Common myeloid progenitor, CD34-positive (primary cell): ENCODE results near the gene SART3.

Experiments
- CTCF ChIA-PET: fragments of 350-600 bp; sonication (Branson Sonifier 250); formaldehyde crosslinking; loops from one replicate; lab custom pipeline; 2021; ENCODE audit warnings: antibody characterized with exemption; lab: Charles Lee
- POLR2A ChIA-PET: fragments of 350-600 bp; sonication (Branson Sonifier 250); formaldehyde crosslinking; loops from one replicate; lab custom pipeline; 2021; ENCODE audit warnings: antibody characterized with exemption; lab: Charles Lee
- DNase-seq, 3 donors: peaks; one replicate each; pipeline versions ENCODE4 v3.0.0 to v3.0.0-alpha.2; 2013
- H3K27ac ChIP-seq, 2 experiments: 1 replicate in 1 of 2; 2 replicates in 1 of 2; pipeline ENCODE4 v1.7.0; 2013; ENCODE audit warnings: inconsistent platforms in 2 of 2, low read length in 2 of 2, mild to moderate bottlenecking in 2 of 2, low read depth in 1 of 2, moderate library complexity in 1 of 2; ENCODE audit not compliant: severe bottlenecking in 2 of 2, insufficient read depth in 1 of 2, poor library complexity in 1 of 2
- H3K27me3 ChIP-seq, 5 experiments: replicated peaks in 2 of 5; 1 replicate in 3 of 5; 2 replicates in 2 of 5; pipeline versions ENCODE4 v1.6.1 to v1.7.0; 2013; ENCODE audit warnings: low read length in 4 of 5, mild to moderate bottlenecking in 2 of 5, moderate library complexity in 2 of 5, inconsistent platforms in 1 of 5; ENCODE audit not compliant: insufficient read depth in 5 of 5, control insufficient read depth in 4 of 5
- H3K36me3 ChIP-seq, 4 experiments: 1 replicate in 2 of 4; 2 replicates in 2 of 4; pipeline versions ENCODE4 v1.6.1 to v1.7.0; 2013; ENCODE audit warnings: low read length in 3 of 4, control low read depth in 1 of 4, mild to moderate bottlenecking in 1 of 4; ENCODE audit not compliant: control insufficient read depth in 4 of 4, insufficient read depth in 4 of 4
- H3K4me1 ChIP-seq, 4 experiments: 1 replicate in 3 of 4; 2 replicates in 1 of 4; pipeline versions ENCODE4 v1.6.1 to v1.7.1; 2013; ENCODE audit warnings: low read length in 3 of 4, mild to moderate bottlenecking in 3 of 4, control low read depth in 1 of 4, inconsistent platforms in 1 of 4, moderate library complexity in 1 of 4; ENCODE audit not compliant: control insufficient read depth in 4 of 4, insufficient read depth in 4 of 4; ENCODE audit errors: control extremely low read depth in 1 of 4
- H3K4me3 ChIP-seq, 7 experiments: 1 replicate in 4 of 7; 2 replicates in 3 of 7; pipeline versions ENCODE4 v1.5.1 to v1.7.0; 2013; ENCODE audit warnings: mild to moderate bottlenecking in 7 of 7, low read length in 6 of 7, moderate library complexity in 6 of 7, inconsistent platforms in 2 of 7, low read depth in 2 of 7, control low read depth in 1 of 7; ENCODE audit not compliant: insufficient read depth in 4 of 7, control insufficient read depth in 1 of 7; ENCODE audit errors: extremely low read depth in 1 of 7
- H3K9me3 ChIP-seq, 5 experiments: 1 replicate in 4 of 5; 2 replicates in 1 of 5; pipeline versions ENCODE4 v1.6.1 to v1.7.1; 2013; ENCODE audit warnings: low read length in 4 of 5, mild to moderate bottlenecking in 2 of 5, inconsistent platforms in 1 of 5, low read depth in 1 of 5, moderate library complexity in 1 of 5; ENCODE audit not compliant: control insufficient read depth in 4 of 5, insufficient read depth in 2 of 5; ENCODE audit errors: control extremely low read depth in 1 of 5
- WGBS: methylation state at CpG from one replicate; pipeline ENCODE4 v1.1.5; 2013; ENCODE audit not compliant: insufficient coverage; 5-methylcytosine and 5-hydroxymethylcytosine counted together

The SART3 gene

GRCh38 chr12:108600702-108601007 lies 39.7 kb upstream of the SART3 start:
- no peak for DNase-seq
- H3K27me3 ChIP-seq = no peaks in the 10 kb centered on the region
- POLR2A ChIA-PET = no interaction called here
- no peaks in the 10 kb centered on the region for H3K9me3 ChIP-seq
- 95% methylated on average over 4 of the region's 4 CpGs for WGBS
- no peaks in the 10 kb centered on the region for H3K36me3 ChIP-seq
- CTCF ChIA-PET = interaction anchor here (1.3 kb wide), 1 partner anchor 14 kb away, joined by 3 read pairs; no protein-coding TSS in a partner anchor
- no peak overlapping the region for H3K27ac ChIP-seq
- H3K4me3 ChIP-seq = no peak overlapping the region
- H3K4me1 ChIP-seq = peaks cover 0 to 6% (median 0%) of the 10 kb centered on the region in 4 experiments

DNA sequence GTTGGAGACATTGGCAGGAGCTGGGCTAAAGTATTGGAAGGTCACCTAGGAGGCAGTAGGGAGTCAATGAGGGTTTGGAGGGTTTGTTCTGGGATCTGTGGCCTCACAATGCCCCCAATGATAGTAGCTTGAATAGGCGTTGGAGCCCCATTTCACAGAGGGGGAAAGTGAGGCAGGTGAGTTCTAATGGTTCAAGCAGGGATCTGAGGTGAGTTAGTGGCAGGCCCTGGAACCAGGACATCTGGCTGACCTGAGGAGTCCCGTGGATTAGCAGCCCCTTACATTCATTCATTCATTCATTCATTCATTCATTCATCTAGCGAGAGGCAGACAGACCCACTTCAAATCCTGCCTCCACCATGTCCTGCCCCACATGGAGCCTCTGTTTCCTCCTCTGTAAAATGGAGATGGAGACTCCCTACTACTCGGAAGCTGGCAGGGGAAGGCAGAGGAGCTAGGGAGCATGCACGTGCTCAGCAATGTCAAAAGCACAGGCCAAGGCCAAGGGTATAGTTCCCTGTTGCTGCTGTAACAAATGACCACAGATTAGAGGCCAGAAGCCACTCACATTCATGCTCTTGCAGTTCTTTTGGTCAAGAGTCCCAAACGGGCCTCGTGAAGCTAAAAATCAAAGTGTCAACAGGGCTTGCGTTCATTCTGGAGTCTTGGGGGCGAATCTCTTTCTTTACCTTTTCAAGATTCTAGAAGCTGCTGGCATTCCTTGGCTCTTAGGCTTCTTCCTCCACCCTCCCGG lies 39.2 kb upstream of the SART3 start:
- CTCF ChIA-PET = interaction anchor here (1.3 kb wide), 1 partner anchor 14 kb away, joined by 3 read pairs; no protein-coding TSS in a partner anchor
- no peak for DNase-seq
- Histone ChIP-seq H3K4me3 (no peak overlapping the region), H3K4me1 (peaks cover 0 to 6% (median 0%) of the 10 kb centered on the region in 4 experiments), H3K27me3 (no peaks in the 10 kb centered on the region), H3K9me3 (no peaks in the 10 kb centered on the region), H3K27ac (no peak overlapping the region), H3K36me3 (no peaks in the 10 kb centered on the region)
- POLR2A ChIA-PET = no interaction called here
- 96% methylated on average over 8 of the region's 10 CpGs for WGBS

GRCh38 chr12:108599541-108599940 lies 38.6 kb upstream of the SART3 start:
- no peak for DNase-seq
- peaks cover 0 to 6% (median 0%) of the 10 kb centered on the region in 4 experiments for H3K4me1 ChIP-seq
- H3K27ac ChIP-seq = no peak overlapping the region
- 85% methylated on average over 4 of the region's 6 CpGs for WGBS
- no peaks in the 10 kb centered on the region for H3K27me3 ChIP-seq
- H3K36me3 ChIP-seq = no peaks in the 10 kb centered on the region
- H3K4me3 ChIP-seq = no peak overlapping the region
- ChIA-PET CTCF (no interaction called here), POLR2A (no interaction called here)
- H3K9me3 ChIP-seq = no peaks in the 10 kb centered on the region

- Histone ChIP-seq H3K27me3 (no peaks in the 10 kb centered on the region), H3K9me3 (no peaks in the 10 kb centered on the region), H3K27ac (no peak overlapping the region), H3K4me1 (peaks cover 0 to 6% (median 0%) of the 10 kb centered on the region in 4 experiments), H3K4me3 (no peak overlapping the region), H3K36me3 (no peaks in the 10 kb centered on the region)
- WGBS = 98% methylated on average over 9 of the region's 11 CpGs
- POLR2A ChIA-PET = no interaction called here
- CTCF ChIA-PET = interaction anchor here (0.9 kb wide), 1 partner anchor 10 kb away, joined by 3 read pairs; no protein-coding TSS in a partner anchor
- no peak for DNase-seq
These were observed 37.7 kb upstream of the SART3 start for GRCh38 chr12:108598553-108599250.

DNA sequence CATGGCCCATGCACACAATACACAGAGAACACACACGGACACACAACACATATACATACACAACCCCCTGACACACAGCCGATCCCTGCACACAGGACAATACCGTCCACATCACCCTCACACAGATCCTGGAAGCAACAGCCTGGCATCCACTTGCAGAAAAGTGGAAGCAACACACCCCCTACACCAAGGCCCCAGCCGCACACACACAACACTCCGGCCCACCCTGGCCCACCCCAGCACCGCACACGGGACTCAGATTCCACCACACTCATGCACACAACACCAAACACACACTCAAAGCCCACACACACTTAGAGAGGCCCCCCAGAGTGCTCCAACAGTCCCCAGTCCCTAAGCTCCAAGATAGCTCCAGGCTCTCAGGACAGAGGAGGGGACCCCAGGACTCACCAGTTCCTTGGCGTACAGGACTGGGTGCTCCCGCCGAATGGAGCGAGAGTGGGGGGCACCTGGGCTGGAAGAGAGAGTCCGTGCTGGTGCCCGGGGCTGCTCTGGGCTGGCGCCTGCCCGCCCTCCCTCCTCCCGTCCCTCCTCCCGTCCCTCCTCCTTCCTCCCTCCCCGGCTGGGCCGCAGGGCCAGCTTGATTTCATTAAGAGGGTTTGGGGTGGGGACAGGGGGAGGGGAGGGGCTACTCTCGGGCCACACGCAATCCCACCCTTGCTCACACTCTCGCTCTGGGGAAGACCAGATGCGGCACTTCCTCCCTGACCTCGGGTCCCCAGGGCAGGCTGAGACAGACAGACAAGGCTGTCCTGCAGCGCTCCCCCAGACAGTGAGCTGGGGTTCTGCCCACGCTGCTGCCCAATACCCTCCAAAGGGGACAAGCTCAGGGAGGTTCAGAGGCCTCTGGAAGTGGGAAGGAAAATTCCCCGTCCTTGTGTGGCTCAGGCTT lies 36.8 kb upstream of the SART3 start, which contains the start of gene TMEM119:
Gene TMEM119, minus strand, starts transcription at position 526 of the 913 bp plus-strand sequence. CDS start 5,701 bp downstream, outside the sequence.
- ChIA-PET POLR2A (no interaction called here), CTCF (interaction anchor here (0.9 kb wide), 1 partner anchor 11 kb away, joined by 3 read pairs; no protein-coding TSS in a partner anchor)
- no peaks in the 10 kb centered on the region for H3K36me3 ChIP-seq
- 72% methylated on average over 9 of the region's 27 CpGs for WGBS
- no peak within 1 kb of the TSS for H3K27ac ChIP-seq
- H3K27me3 ChIP-seq = no peaks in the 10 kb centered on the region
- DNase-seq = no peak
- peaks cover 0 to 6% (median 0%) of the 10 kb centered on the region in 4 experiments for H3K4me1 ChIP-seq
- no peak within 1 kb of the TSS for H3K4me3 ChIP-seq
- no peaks in the 10 kb centered on the region for H3K9me3 ChIP-seq

GRCh38 chr12:108596854-108597558 lies 36.0 kb upstream of the SART3 start:
- Histone ChIP-seq H3K27me3 (no peaks in the 10 kb centered on the region), H3K36me3 (no peaks in the 10 kb centered on the region), H3K4me1 (peaks cover 0 to 6% (median 0%) of the 10 kb centered on the region in 4 experiments), H3K27ac (no peak overlapping the region), H3K9me3 (no peaks in the 10 kb centered on the region), H3K4me3 (no peak overlapping the region)
- 90% methylated on average over 7 of the region's 10 CpGs for WGBS
- no peak for DNase-seq
- ChIA-PET POLR2A (no interaction called here), CTCF (interaction anchor here (1.2 kb wide), 1 partner anchor 14 kb away, joined by 4 read pairs; no protein-coding TSS in a partner anchor)
